Ishikawa (cell line): ENCODE results near the gene THAP2.
A peak's percentile ranks its signal among the peaks of the same experiment; 100 is the strongest.

Source experiments
- CEBPB ChIP-seq: IDR thresholded peaks from 2 replicates; pipeline ENCODE4 v1.6.1; 2012
- CREB1 ChIP-seq: IDR thresholded peaks from 2 replicates; pipeline ENCODE4 v1.6.1; 2012; ENCODE audit warnings: low read depth
- EGR1 ChIP-seq: IDR thresholded peaks from 2 replicates; pipeline ENCODE4 v1.6.1; 2012
- EP300 ChIP-seq: IDR thresholded peaks from 2 replicates; pipeline ENCODE4 v1.6.1; 2012; ENCODE audit warnings: borderline replicate concordance
- FOXM1 ChIP-seq: IDR thresholded peaks from 2 replicates; pipeline ENCODE4 v1.6.1; 2012; ENCODE audit warnings: low read depth, borderline replicate concordance
- NFIC ChIP-seq: IDR thresholded peaks from 2 replicates; pipeline ENCODE4 v1.6.1; 2012
- RAD21 ChIP-seq: IDR thresholded peaks from 2 replicates; pipeline ENCODE4 v1.6.1; 2012; ENCODE audit warnings: low read depth
- REST ChIP-seq: IDR thresholded peaks from 2 replicates; pipeline ENCODE4 v1.6.1; 2012; ENCODE audit warnings: low read depth, mild to moderate bottlenecking
- TAF1 ChIP-seq: IDR thresholded peaks from 2 replicates; pipeline ENCODE4 v1.6.1; 2012; ENCODE audit warnings: low read depth, mild to moderate bottlenecking
- TCF12 ChIP-seq: IDR thresholded peaks from 2 replicates; pipeline ENCODE4 v1.6.1; 2012; ENCODE audit warnings: low read depth
- TEAD4 ChIP-seq: IDR thresholded peaks from 2 replicates; pipeline ENCODE4 v1.6.1; 2012
- USF1 ChIP-seq: IDR thresholded peaks from 2 replicates; pipeline ENCODE4 v1.6.1; 2012
- YY1 ChIP-seq: IDR thresholded peaks from 2 replicates; pipeline ENCODE4 v1.6.1; 2012; ENCODE audit warnings: low read depth
- ZBTB7A ChIP-seq: IDR thresholded peaks from 2 replicates; pipeline ENCODE4 v1.6.1; 2012; ENCODE audit warnings: low read depth
- TF ChIP-seq, protein P1 (sequence below): IDR thresholded peaks from 2 replicates; pipeline ENCODE4 v1.6.1; 2012

The THAP2 gene

DNA sequence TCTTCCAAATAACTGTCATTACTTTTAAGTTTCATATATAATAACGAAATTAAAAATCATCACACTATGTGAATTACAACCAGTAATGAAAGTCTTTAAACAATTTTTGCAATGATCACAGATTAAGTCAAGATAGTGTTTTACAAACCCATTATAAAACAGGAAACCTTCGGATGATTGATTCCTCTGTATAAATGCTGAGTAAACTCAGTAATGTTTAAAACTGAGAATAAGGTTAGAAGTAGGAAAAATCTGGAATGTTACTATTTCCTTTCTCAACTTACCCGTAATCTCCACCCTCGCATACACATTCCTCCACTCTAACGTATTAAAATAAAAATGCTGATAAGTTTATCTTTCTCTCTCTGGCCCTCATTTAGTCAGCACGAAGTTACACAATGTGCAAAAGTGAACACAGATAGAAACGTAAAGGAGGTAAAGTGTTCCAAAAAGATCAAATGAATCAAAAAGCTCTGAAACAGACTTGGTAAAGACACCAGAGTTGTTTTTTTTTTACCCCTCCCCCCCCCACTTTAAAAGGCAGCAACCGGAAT is 2.0 kb upstream of the THAP2 start:
- no peak for TF ChIP-seq TAF1
- no peak for TF ChIP-seq TCF12
- TF ChIP-seq FOXM1: no peak
- TF ChIP-seq CREB1: no peak
- no peak for TF ChIP-seq ZBTB7A
- TF ChIP-seq REST: no peak
- no peak for TF ChIP-seq EP300
- TF ChIP-seq EGR1: no peak
- no peak for TF ChIP-seq YY1
- no peak for TF ChIP-seq TEAD4
- TF ChIP-seq NFIC: no peak
- TF ChIP-seq RAD21: no peak
- TF ChIP-seq, protein P1, sequence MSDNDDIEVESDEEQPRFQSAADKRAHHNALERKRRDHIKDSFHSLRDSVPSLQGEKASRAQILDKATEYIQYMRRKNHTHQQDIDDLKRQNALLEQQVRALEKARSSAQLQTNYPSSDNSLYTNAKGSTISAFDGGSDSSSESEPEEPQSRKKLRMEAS: no peak

DNA sequence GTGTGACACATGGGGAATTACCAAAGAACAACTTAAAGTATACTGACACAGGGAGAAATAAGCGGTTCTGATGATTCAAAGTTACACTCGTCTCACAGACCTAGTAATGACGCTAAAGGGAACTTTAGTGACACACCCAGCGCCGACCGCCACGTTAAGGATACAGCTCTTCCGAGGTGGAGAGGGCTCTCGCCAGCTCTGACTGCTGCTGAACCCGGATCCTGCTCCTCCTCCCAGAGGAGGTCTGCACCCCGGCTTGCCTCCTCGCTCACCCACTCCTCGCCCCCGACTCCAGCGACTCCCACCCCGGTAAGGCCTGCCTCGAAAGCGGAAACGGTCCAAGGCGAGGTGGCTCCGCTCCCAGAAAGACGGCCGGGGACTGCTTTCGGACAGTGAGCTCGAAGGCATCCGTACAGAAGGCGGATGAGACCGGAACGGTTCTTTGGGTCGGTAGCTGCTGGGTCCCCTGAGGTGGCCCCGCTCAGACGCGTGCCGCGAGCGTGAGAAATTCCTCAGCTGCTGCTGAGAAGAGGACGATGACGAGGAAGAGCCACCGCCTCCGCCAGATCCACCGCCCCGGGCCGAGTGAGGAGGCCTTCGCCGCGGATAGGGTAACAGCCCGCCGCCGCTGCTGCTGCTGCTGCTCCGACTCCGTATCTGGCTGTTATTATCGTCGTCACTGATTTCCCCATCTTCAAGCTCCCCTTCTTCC is 1.1 kb upstream of the THAP2 start:
- TF ChIP-seq YY1 (no peak), CREB1 (no peak), TEAD4 (no peak), ZBTB7A (no peak), USF1 (no peak), FOXM1 (no peak), TCF12 (no peak; the same call in 1 of the 2 replicates), EGR1 (no peak), NFIC (no peak), RAD21 (no peak), EP300 (no peak), TAF1 (no peak)
- TF ChIP-seq, protein P1: no peak

- TF ChIP-seq, protein P1: peak; percentile 51; the same call in 1 of the 2 replicates
- 0 out of 2 replicates have a peak, but pooled peaks have one; percentile 6 for TF ChIP-seq TAF1
- TF ChIP-seq TCF12: 0 out of 2 replicates have a peak, but pooled peaks have one; percentile 35
- TF ChIP-seq EP300: no peak
- TF ChIP-seq TEAD4: peak; percentile 42; the same call in 1 of the 2 replicates
- TF ChIP-seq CEBPB: no peak
Observed at GRCh38 chr12:71664411-71665089, 449 bp downstream of the THAP2 start.

GRCh38 chr12:71665090-71665463 is 976 bp downstream of the THAP2 start:
- no peak for TF ChIP-seq REST
- TF ChIP-seq, protein P1: peak; percentile 53; the same call in 1 of the 2 replicates

DNA sequence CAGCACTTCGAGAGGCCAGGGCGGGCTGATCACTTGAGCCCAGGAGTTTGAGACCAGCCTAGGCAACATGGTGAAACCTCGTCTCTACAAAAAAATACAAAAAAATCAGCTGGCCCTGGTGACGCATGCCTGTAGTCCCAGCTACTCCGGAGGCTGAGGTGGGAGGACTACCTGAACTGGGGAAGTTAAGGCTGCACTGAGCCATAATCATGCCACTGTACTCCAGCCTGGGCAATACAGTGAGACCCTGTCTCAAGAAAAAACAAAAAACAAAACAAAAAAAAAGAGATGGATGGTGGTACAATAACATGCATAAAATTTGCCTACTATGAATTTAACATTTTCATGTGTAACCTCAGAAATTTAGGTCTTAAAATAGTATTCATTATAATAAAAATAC is 2.2 kb downstream of the THAP2 start:
- TF ChIP-seq TCF12: no peak
- no peak for TF ChIP-seq YY1
- TF ChIP-seq TEAD4: no peak
- no peak for TF ChIP-seq EP300
- TF ChIP-seq, protein P1: no peak
- no peak for TF ChIP-seq FOXM1
- TF ChIP-seq RAD21: no peak
- TF ChIP-seq USF1: no peak
- TF ChIP-seq EGR1: no peak
- TF ChIP-seq CEBPB: no peak
- no peak for TF ChIP-seq CREB1
- TF ChIP-seq NFIC: no peak
- no peak for TF ChIP-seq ZBTB7A
- TF ChIP-seq REST: no peak
- no peak for TF ChIP-seq TAF1
